Stomach smooth muscle (tissue), 2 donors: ENCODE results near the gene ARAP1.

Experiments used
- H3K27ac ChIP-seq: one replicate; pipeline ENCODE4 v1.7.0; 2013; ENCODE audit warnings: mild to moderate bottlenecking, low read length, inconsistent platforms
- H3K27me3 ChIP-seq, 2 donors: one replicate each; pipeline ENCODE4 v1.7.0; 2013; ENCODE audit warnings: low read length in 2 of 2; ENCODE audit not compliant: insufficient read depth in 2 of 2, control insufficient read depth in 1 of 2
- H3K36me3 ChIP-seq, 2 donors: one replicate each; pipeline ENCODE4 v1.7.0; 2013; ENCODE audit warnings: low read length in 2 of 2; ENCODE audit not compliant: control insufficient read depth in 2 of 2, insufficient read depth in 2 of 2
- H3K4me1 ChIP-seq: one replicate; pipeline ENCODE4 v1.7.0; 2013; ENCODE audit warnings: low read length; ENCODE audit not compliant: control insufficient read depth, insufficient read depth
- H3K4me3 ChIP-seq, 2 donors: one replicate each; pipeline ENCODE4 v1.7.0; 2013; ENCODE audit warnings: low read length in 2 of 2
- H3K9ac ChIP-seq, 2 donors: one replicate each; pipeline ENCODE4 v1.7.0; 2013; ENCODE audit warnings: low read length in 2 of 2, mild to moderate bottlenecking in 1 of 2
- H3K9me3 ChIP-seq, 2 donors: one replicate each; pipeline ENCODE4 v1.7.0; 2013; ENCODE audit warnings: low read length in 2 of 2; ENCODE audit not compliant: control insufficient read depth in 2 of 2
- donor health status: healthy.
- donor health status: Pancreatic carcinoma.

The ARAP1 gene

GRCh38 chr11:72701466-72701865, 50.7 kb downstream of the ARAP1 start:
- Histone ChIP-seq H3K27ac (no peak overlapping the region), H3K4me3 (peak overlapping the region in 1 of 2 donors; percentile 64), H3K27me3 (no peaks in the 10 kb centered on the region), H3K9me3 (no peaks in the 10 kb centered on the region), H3K36me3 (peaks cover 41 to 43% of the 10 kb centered on the region in 2 donors), H3K9ac (no peak overlapping the region), H3K4me1 (peaks cover 19% of the 10 kb centered on the region)

DNA sequence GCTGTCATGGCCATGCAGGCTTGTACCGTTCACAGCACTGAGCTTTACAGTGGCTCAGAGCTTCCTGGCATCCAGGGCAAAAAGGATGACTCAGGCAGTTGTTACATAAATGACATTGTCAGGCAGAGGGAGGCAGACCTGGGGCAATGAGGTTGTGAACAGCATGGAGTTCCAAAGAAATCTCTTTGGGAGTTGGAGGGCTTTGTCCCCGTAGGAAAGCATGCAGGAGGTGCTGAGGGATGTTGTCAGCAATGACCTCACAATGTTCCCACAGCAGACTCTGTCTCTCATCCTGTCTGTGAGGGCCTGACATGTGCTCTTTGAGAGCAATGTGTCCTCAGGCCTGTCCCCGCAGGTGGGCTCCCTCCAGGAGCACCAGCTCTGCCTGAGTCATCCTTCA, 52.1 kb downstream of the ARAP1 start:
- Histone ChIP-seq H3K27ac (no peak overlapping the region), H3K4me3 (no peak overlapping the region), H3K9me3 (no peaks in the 10 kb centered on the region), H3K36me3 (peaks cover 46 to 50% of the 10 kb centered on the region in 2 donors), H3K4me1 (peaks cover 19% of the 10 kb centered on the region), H3K27me3 (no peaks in the 10 kb centered on the region), H3K9ac (peak overlapping the region in 1 of 2 donors; percentile 13)

- H3K4me3 ChIP-seq, result no peak overlapping the region
- H3K27ac ChIP-seq, result no peak overlapping the region
- peaks cover 10% of the 10 kb centered on the region for H3K4me1 ChIP-seq
- H3K9me3 ChIP-seq, result no peaks in the 10 kb centered on the region
- no peaks in the 10 kb centered on the region for H3K27me3 ChIP-seq
- H3K36me3 ChIP-seq, result peaks cover 63 to 64% of the 10 kb centered on the region in 2 donors
- H3K9ac ChIP-seq, result no peak overlapping the region
These were observed 54.4 kb downstream of the ARAP1 start for GRCh38 chr11:72697814-72698213.

DNA sequence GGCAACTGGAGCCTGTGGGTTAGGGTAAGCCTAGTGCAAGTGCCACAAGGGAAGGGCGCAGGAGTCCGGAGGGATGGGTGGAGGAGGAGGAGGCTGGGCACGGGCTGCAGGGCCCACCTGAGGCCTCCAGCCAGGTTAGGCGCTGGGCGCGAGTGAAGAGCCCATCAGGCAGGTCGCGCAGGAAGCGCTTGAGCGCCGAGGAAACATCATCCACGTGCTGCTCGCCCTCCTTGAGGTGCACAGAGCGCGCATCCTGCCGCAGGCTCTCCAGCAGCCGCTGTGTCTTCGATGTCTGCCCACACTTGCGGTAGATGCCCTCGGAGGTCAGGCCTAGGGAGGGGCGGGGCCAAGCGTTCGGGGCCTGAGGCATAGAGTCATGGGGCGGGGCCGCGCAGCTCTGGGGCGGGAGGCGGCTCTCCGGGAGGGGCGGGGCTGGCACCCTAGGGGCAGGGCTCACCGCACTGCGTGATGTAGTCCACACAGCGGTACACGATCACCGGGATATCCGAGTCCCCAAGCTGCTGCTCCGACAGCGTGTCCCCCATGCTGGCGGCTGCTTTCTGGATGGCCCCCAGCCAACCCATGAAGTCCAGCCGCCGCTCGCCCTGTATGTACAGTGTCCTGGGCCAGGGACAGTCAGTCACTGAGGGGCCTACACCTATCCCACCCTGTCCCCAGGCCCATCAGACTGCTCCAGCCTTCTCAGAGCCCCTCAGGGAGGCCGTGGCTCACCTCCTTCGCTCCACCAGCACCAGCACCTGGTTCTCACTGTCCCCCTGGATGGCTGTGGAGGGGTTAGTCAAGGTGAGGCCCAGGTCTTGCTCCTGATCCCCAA, 55.1 kb downstream of the ARAP1 start:
- Histone ChIP-seq H3K27me3 (no peaks in the 10 kb centered on the region), H3K9ac (no peak overlapping the region), H3K9me3 (no peaks in the 10 kb centered on the region), H3K36me3 (peaks cover 64 to 67% of the 10 kb centered on the region in 2 donors), H3K4me3 (no peak overlapping the region), H3K4me1 (peaks cover 5% of the 10 kb centered on the region), H3K27ac (no peak overlapping the region)

- Histone ChIP-seq H3K4me3 (no peak overlapping the region), H3K27ac (no peak overlapping the region), H3K36me3 (peaks cover 66 to 70% of the 10 kb centered on the region in 2 donors)
These were observed 56.9 kb downstream of the ARAP1 start for GRCh38 chr11:72695354-72695753.

DNA sequence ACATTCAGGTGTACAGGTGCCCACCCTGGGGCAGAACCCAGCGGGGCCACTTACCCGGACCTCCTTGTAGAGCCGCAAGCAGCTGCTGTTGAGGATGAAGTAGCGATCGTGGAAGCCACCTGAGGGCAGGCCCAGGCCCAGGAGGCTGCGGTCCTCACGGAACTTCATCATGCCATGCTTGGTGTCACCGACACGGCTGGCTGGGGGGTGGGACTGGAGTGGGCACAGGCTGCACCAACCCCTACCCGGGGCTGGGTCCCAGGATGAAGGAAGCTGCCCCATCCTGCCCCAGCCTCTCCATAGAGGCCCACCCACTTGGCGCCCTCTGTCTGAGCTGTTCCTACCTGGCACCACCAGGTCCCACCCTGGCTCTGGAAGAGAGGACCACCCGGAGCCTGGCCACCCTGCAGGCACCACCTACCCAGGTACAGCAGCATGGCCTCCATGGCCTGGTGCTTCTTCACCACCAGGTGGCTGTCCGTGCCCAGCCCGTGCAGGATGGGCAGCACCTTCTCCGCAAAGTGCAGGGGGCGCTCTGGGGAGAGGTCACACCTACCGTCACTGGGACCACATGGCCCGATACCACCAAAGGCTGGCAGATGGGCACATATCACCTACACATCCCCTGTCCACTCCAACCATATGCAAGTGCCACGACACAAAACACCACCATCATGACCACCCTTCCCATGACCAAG, 58.8 kb downstream of the ARAP1 start:
- H3K4me1 ChIP-seq, result peaks cover 12% of the 10 kb centered on the region
- no peak overlapping the region for H3K9ac ChIP-seq
- no peaks in the 10 kb centered on the region for H3K27me3 ChIP-seq
- no peak overlapping the region for H3K27ac ChIP-seq
- peaks cover 55 to 70% of the 10 kb centered on the region in 2 donors for H3K36me3 ChIP-seq
- H3K4me3 ChIP-seq, result no peak overlapping the region
- H3K9me3 ChIP-seq, result no peaks in the 10 kb centered on the region

More at GRCh38 chr11:72695354-72695753, 56.9 kb downstream of the ARAP1 start:
- H3K4me1 ChIP-seq, result peaks cover 4% of the 10 kb centered on the region
- no peaks in the 10 kb centered on the region for H3K9me3 ChIP-seq
- no peak overlapping the region for H3K9ac ChIP-seq
- H3K27me3 ChIP-seq, result no peaks in the 10 kb centered on the region

GRCh38 chr11:72692498-72693237, 59.5 kb downstream of the ARAP1 start:
- Histone ChIP-seq H3K36me3 (peaks cover 56 to 69% of the 10 kb centered on the region in 2 donors), H3K9ac (no peak overlapping the region), H3K27me3 (no peaks in the 10 kb centered on the region), H3K27ac (no peak overlapping the region), H3K4me3 (no peak overlapping the region), H3K9me3 (no peaks in the 10 kb centered on the region), H3K4me1 (peaks cover 14% of the 10 kb centered on the region)

DNA sequence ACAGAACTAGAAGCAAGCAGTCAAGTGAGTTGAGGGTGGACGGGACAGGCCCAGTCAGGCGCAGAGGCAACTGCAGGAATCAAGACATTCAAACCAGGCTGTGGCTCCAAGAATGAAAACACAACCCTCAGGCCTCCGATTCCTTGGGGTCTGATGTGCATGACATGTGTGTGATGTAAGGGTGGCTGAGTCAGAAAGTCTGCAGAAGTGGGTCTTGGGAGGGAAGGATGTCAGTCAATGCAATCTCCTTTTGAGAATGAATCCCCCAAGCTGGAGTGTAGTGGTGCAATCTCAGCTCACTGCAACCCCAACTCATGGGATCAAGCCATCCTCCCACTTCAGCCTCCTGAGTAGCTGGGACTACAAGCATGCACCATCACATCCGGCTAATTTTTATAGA, 62.0 kb downstream of the ARAP1 start:
- Histone ChIP-seq H3K9ac (no peak overlapping the region), H3K9me3 (no peaks in the 10 kb centered on the region), H3K36me3 (peaks cover 52 to 59% of the 10 kb centered on the region in 2 donors), H3K27ac (no peak overlapping the region), H3K27me3 (no peaks in the 10 kb centered on the region), H3K4me1 (peaks cover 32% of the 10 kb centered on the region), H3K4me3 (no peak overlapping the region)

DNA sequence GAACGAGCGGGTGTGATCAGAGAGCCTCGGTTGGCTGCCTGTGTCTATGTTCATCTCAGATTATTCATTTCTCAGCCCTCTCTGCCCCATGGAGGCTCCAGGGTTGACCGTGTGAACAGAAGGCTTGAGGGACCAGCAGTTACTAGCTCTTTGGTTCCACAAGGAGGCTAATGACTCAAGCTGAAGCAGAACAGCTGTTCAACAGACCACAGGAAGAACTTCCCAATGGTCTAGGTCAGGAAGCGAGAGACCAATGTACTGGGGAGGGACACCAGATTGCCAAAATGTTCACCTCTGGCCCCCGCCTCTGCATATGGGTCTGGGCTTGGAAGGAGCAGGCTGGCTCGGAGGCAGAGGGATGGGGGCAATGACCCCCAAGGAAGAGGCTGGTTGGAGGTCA, 63.3 kb downstream of the ARAP1 start:
- Histone ChIP-seq H3K27me3 (no peaks in the 10 kb centered on the region), H3K4me1 (peaks cover 43% of the 10 kb centered on the region), H3K36me3 (peaks cover 41 to 50% of the 10 kb centered on the region in 2 donors), H3K4me3 (no peak overlapping the region), H3K27ac (no peak overlapping the region), H3K9ac (no peak overlapping the region), H3K9me3 (no peaks in the 10 kb centered on the region)

- Histone ChIP-seq H3K4me3 (no peak overlapping the region), H3K4me1 (peaks cover 45% of the 10 kb centered on the region), H3K27me3 (no peaks in the 10 kb centered on the region), H3K27ac (no peak overlapping the region), H3K9me3 (no peaks in the 10 kb centered on the region), H3K9ac (no peak overlapping the region), H3K36me3 (peaks cover 40 to 47% of the 10 kb centered on the region in 2 donors)
These were observed 63.7 kb downstream of the ARAP1 start for GRCh38 chr11:72688486-72688885.
